Lung (tissue), 12 donors: ENCODE data around the gene SECTM1. TPM values are rescaled to one million over a fixed set of nuclear protein-coding genes. Genes with fewer than 3 reads are reported as not detected.
A peak's percentile ranks its signal among the peaks of the same experiment; 100 is the strongest.

Experiments used
- ATAC-seq: fragments of 200-7000 bp; cut with Tn5 transposase; one replicate; pipeline ENCODE4 v1.9.1; 2020; ENCODE audit warnings: moderate number of reproducible peaks; ENCODE audit not compliant: insufficient read depth, low FRiP score
- DNase-seq, 3 donors: peaks; one replicate each; pipeline ENCODE4 v3.0.0-alpha.2; 2013 to 2017
- H3K27ac ChIP-seq, 2 donors: one replicate each; pipeline ENCODE4 v1.5.1; 2013; ENCODE audit warnings: mild to moderate bottlenecking in 2 of 2, moderate library complexity in 2 of 2, control low read depth in 1 of 2, inconsistent platforms in 1 of 2, low read depth in 1 of 2, low read length in 1 of 2
- H3K27me3 ChIP-seq, 3 donors: one replicate each; pipeline ENCODE4 v1.5.1; 2013; ENCODE audit warnings: low read length in 2 of 3; ENCODE audit not compliant: control insufficient read depth in 3 of 3, insufficient read depth in 3 of 3
- H3K36me3 ChIP-seq, 4 donors: one replicate each; pipeline ENCODE4 v1.5.1; 2013; ENCODE audit warnings: low read length in 4 of 4, mild to moderate bottlenecking in 1 of 4, moderate library complexity in 1 of 4; ENCODE audit not compliant: control insufficient read depth in 4 of 4, insufficient read depth in 4 of 4
- H3K4me1 ChIP-seq, 5 donors: one replicate each; pipeline ENCODE4 v1.5.1; 2013; ENCODE audit warnings: low read length in 5 of 5, mild to moderate bottlenecking in 2 of 5, moderate library complexity in 1 of 5; ENCODE audit not compliant: control insufficient read depth in 5 of 5, insufficient read depth in 5 of 5
- H3K4me3 ChIP-seq: one replicate; pipeline ENCODE4 v1.5.1; 2013; ENCODE audit warnings: mild to moderate bottlenecking, control low read depth, moderate library complexity
- H3K9ac ChIP-seq, 2 donors: one replicate each; pipeline ENCODE4 v1.5.1; 2013; ENCODE audit warnings: low read length in 2 of 2, control low read depth in 1 of 2; ENCODE audit not compliant: insufficient read depth in 1 of 2
- H3K9me3 ChIP-seq, 4 donors: one replicate each; pipeline ENCODE4 v1.5.1; 2013; ENCODE audit warnings: low read length in 3 of 4, mild to moderate bottlenecking in 1 of 4, moderate library complexity in 1 of 4; ENCODE audit not compliant: control insufficient read depth in 4 of 4, insufficient read depth in 3 of 4
- CTCF ChIP-seq: IDR thresholded peaks from 2 replicates; pipeline ENCODE4 v1.5.1; 2012; ENCODE audit warnings: mild to moderate bottlenecking; ENCODE audit errors: control extremely low read depth, extremely low read depth
- WGBS, 2 donors: extraction: QIAGEN DNeasy Blood & Tissue Kit; methylation state at CpG; one replicate each; pipeline ENCODE4 v1.1.7; 2013; 5-methylcytosine and 5-hydroxymethylcytosine counted together
- polyA plus RNA-seq, 2 donors: library from polyadenylated mRNA; stranded (reverse); fragments of 200-250 nt; gene quantifications; one replicate each; pipeline ENCODE4 v1.2.1, GENCODE V29; 2013
- total RNA-seq, 2 donors: library from RNA; depleted of rRNA in 1 of 2; stranded (reverse); fragments of >200 nt in 1 of 2; gene quantifications; one replicate each; pipeline ENCODE4 v1.2.1, GENCODE V29; 2014 to 2021
- donor health status: control.
- donor health status: control.
- donor health status: Bipolar disorder and iron deficiency.
- donor health status: healthy.
- donor health status: DM: yes; HTN: yes; CAD: no.

SECTM1 gene
- total and polyA plus RNA-seq, 4 donors, result 12.5 to 68.6 (median 26.4) TPM

GRCh38 chr17:82285141-82285540 lies 48.4 kb downstream of the SECTM1 start:
- H3K9me3 ChIP-seq, result no peaks in the 10 kb centered on the region
- H3K4me1 ChIP-seq, result peaks cover 0 to 24% (median 3%) of the 10 kb centered on the region in 5 donors
- H3K27me3 ChIP-seq, result no peaks in the 10 kb centered on the region
- 76 to 77% methylated on average over 8 of the region's 8 CpGs for WGBS, 2 donors
- H3K27ac ChIP-seq, result peak overlapping the region in 1 of 2 donors; percentile 22
- no peaks in the 10 kb centered on the region for H3K36me3 ChIP-seq
- no peak for TF ChIP-seq CTCF
- H3K4me3 ChIP-seq, result no peak overlapping the region
- ATAC-seq (no peak), DNase-seq (no peak)
- H3K9ac ChIP-seq, result no peak overlapping the region

GRCh38 chr17:82283208-82283749 lies 50.3 kb downstream of the SECTM1 start:
- peak in 1 of 3 donors; percentile 35 for DNase-seq
- no peaks in the 10 kb centered on the region for H3K9me3 ChIP-seq
- no peaks in the 10 kb centered on the region for H3K27me3 ChIP-seq
- WGBS, 2 donors, result 35 to 43% methylated on average over 13 of the region's 13 CpGs
- H3K27ac ChIP-seq, result no peak overlapping the region
- H3K4me1 ChIP-seq, result peaks cover 0 to 20% (median 3%) of the 10 kb centered on the region in 5 donors
- no peak overlapping the region for H3K9ac ChIP-seq
- H3K4me3 ChIP-seq, result no peak overlapping the region
- H3K36me3 ChIP-seq, result no peaks in the 10 kb centered on the region
- no peak for ATAC-seq
- no peak for TF ChIP-seq CTCF

GRCh38 chr17:82282239-82283207 lies 51.0 kb downstream of the SECTM1 start:
- 87 to 93% methylated on average over 25 of the region's 25 CpGs for WGBS, 2 donors
- H3K27me3 ChIP-seq, result no peaks in the 10 kb centered on the region
- H3K4me3 ChIP-seq, result no peak overlapping the region
- H3K36me3 ChIP-seq, result no peaks in the 10 kb centered on the region
- peaks cover 0 to 17% (median 1%) of the 10 kb centered on the region in 5 donors for H3K4me1 ChIP-seq
- ATAC-seq, result no peak
- H3K27ac ChIP-seq, result peak overlapping the region in 1 of 2 donors; percentile 34
- no peaks in the 10 kb centered on the region for H3K9me3 ChIP-seq
- no peak overlapping the region for H3K9ac ChIP-seq
- no peak for DNase-seq
- TF ChIP-seq CTCF, result no peak
